ENCODE measurements around the gene IZUMO4.

The IZUMO4 gene

DNA sequence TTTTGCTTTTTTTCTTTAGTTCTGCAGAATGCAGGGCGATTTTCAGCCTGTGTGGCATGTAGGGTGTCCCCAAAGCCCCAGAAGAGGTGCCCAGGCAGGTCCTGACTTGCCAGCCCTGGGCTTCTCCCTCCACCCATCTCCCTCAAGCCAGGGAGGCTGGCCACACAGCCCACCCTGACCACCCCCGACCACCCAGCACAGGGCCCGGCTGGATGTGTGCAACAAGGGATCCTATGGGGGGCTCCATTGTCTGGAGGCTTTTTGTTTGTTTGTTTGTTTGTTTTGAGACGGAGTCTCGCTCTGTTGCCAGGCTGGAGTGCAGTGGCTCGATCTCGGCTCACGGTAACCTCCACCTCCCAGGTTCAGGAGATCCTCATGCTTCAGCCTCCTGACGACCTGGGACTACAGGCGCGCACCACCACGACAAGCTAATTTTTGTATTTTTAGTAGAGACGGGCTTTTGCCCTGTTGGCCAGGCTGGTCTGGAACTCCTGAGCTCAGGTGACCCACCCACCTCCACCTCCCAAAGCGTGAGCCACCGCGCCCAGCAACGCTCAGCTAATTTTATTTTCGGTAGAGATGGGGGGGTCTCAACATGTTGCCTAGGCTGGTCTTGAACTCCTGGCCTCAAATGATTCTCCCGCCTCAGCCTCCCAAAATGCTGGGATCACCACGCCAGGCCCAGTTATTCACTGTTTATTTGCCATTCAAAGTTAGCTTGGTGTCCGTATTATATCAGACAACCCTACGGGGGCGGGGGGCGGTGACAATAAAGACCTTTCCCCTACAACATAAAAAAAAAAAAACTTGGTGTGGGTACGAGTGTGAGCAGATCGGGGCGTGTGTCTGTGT, 37.9 kb upstream of the IZUMO4 start:
- DNase-seq (ENCODE audit: low spot score) = no peak

DNA sequence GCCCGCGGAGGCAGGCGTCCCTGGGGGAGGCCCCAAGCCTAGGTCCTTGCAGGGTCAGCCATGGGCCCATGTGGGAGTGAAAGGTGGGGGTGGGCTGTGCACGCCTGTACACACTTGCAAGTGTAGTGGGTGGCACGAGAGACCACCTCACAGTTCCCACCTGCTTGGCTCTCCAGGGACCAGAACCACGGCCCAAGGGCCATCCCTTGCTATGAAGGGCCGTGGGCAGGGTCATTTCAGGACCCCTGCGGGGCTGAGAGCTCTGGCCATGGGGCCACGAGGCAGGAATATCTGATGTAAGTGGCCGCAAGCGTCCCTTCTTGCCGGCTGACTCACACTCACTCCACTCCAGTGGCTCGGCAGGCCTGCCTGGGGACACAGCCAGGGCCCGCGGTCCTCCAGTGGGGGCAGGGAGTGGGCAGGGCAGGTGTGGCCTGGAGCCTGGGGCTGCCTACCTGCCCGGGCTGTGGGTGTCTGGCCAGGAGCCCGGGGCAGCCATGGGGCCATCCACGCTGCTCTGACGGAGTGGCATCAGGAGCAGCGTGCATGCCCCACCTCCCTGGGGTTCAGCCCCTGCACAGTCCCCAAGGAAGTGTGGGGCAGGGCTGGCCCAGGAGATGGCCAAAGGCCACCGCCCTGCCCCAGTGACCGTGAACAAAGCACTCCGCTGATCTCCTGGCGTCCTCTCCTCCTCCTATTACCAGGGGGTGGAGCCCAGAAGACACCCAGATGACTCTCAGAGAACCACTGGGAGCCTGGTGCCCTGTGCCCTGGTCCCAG, 37.1 kb upstream of the IZUMO4 start:
- DNase-seq (ENCODE audit: low spot score) = no peak

- peak; percentile 54 for DNase-seq (ENCODE audit: low spot score)
Observed at GRCh38 chr19:2060884-2061494, 35.7 kb upstream of the IZUMO4 start.

DNA sequence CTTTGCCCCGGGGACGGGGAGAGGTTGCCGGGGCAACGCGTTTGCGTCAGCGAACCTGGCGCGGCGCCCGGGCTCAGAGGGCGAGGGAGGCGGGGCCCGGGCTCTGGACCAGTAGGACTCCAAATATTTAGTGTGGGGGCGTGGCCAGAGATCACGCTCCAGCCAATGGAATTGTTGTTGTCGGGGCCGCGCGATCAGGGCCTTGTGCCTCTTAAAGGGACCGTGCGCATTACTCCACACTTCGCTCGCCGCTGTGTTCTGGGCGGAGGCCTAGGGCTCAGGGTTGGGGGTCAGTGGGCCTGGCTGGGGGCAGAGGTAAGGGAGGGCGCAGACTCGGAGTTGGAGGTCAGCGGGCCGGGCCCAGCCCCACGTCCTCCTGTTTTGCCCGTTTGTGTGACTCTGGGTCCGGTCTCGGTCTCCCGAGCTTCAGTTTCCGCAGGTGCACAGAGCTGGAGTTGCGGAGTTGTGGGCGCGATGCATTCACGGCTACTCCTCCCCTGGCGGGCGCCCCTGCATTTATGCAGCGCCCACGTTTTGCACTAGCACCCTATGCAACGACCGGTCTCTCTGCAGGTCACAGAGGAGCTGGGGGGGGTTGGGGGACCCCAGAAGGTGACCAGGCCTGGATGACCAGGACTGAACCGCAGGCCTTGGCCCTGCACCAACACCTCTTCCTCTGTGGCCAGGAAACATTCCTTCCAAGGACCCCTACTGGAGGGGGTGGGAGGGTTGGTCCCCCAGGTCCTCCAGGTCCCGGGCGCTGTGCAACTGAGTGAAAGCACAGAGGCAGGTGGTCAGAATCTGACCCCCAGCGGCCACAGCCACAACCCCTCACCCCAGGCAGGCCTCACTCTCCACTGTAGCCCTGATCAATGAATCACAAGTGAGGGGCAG, 35.0 kb upstream of the IZUMO4 start:
- peak; percentile 99 for DNase-seq (ENCODE audit: low spot score)

- DNase-seq (ENCODE audit: low spot score) = no peak
Observed at GRCh38 chr19:2062389-2062729, 34.4 kb upstream of the IZUMO4 start.

- no peak for DNase-seq (ENCODE audit: low spot score)
Observed at GRCh38 chr19:2062770-2063169, 33.9 kb upstream of the IZUMO4 start.

DNA sequence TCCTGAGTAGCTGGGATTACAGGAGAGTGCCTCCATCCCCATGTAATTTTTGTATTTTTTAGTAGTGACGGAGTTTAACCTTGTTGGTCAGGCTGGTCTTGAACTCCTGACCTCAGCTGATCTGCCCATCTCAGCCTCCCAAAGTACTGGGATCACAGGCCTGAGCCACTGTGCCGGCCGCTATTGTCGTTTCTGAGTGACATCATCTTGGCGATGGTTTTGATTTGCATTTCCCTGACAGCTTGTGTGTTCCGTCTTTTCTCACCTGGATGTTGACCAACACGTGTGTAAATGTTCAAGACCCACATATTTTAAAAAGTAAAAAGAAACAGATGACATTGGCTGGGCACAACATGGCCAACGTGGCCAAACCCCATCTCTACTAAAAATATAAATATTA, 32.9 kb upstream of the IZUMO4 start:
- DNase-seq (ENCODE audit: low spot score) = no peak

- DNase-seq (ENCODE audit: low spot score) = no peak
Observed at GRCh38 chr19:2064395-2064787, 32.3 kb upstream of the IZUMO4 start.

DNA sequence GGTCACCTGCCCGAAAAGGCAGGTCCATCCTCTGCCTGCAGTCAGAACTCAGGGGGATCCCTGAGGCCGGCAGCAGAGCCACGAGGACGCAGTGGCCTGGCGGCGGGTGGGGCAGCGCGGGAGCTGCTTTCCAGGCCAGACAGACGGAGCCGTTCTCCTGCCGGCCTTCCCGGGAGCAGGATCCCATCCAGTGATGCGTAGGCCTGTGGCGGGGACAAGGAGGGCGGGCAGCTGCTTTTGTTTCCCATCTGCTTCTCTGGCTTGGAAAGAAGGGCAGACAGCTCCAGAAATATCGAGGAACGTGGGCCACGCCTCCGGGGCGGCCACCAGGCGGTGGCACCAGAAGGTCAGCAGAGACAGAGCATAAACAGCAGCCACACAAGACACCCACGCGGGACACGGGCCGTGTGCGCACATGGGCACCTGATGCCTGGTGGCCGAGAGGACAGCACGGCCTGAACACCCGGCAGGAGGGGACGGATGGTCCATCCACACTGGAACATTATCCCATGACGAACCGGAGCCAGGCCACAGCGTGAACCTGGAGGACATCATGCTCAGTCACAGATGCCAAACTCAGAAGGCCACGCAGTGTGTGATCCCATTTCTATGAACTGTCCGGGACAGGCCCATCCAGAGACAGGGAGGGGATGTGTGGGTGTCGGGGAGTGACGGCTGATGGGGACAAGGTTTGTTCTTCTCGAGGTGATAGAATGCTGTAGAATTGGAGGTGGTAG, 31.8 kb upstream of the IZUMO4 start:
- no peak for DNase-seq (ENCODE audit: low spot score)

DNA sequence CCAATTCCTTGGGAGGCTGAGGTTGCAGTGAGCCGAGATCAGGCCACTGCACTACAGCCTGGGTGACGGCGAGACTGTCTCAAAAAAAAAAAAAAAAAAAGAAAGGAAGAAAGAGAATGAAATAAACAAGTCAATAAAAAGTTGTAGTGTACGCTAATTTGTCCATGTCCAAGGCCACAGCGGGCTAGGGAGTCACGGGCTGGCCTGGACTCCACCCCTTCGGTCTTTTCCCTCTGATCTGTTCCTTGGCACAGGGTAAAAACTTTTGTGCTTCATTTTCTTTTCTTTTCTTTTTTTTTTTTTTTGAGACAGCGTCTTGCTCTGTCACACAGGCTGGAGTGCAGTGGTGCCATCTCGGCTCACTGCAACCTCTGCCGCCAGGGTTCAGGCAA, 26.3 kb upstream of the IZUMO4 start:
- DNase-seq (ENCODE audit: low spot score) = no peak

DNA sequence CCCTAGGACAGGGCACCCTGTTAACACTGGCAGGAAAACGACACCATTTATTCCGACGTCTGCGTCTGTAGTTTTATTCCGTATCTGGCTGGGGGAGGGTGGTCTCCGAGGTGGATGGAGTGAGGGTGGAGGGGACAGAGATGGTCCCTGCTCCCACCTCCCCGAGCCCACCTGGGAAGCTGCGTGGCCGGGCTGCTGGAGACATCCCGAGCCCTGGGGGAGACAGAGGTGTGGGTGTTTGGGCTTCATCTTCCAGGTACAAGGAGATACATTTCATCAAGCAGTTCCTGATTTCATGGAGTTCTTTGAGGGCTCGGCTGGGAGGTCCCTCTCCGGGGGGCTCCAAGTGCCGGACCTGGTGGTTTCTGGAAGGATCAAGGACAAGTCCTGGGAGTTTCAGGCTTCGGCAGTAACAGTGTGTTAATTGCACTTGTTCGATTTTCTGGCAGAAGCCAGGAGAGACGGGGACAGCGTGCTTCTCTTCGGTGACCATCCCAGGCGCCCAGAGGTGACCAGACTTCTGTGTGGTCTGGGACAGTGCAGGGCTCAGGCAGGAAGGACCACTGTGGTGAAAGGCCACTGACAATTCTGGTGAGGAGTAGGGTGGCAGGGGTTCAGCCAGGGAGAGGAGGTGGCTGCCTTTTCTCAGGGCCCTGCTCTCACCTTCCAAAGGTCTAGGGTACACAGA, 25.6 kb upstream of the IZUMO4 start:
- DNase-seq (ENCODE audit: low spot score) = no peak

- DNase-seq (ENCODE audit: low spot score) = no peak
Observed at GRCh38 chr19:2072757-2073551, 23.8 kb upstream of the IZUMO4 start.

GRCh38 chr19:2076526-2076944, 20.2 kb upstream of the IZUMO4 start:
- DNase-seq (ENCODE audit: low spot score) = no peak

- no peak for DNase-seq (ENCODE audit: low spot score)
Observed at GRCh38 chr19:2077398-2077797, 19.3 kb upstream of the IZUMO4 start.

GRCh38 chr19:2077833-2078619, 18.7 kb upstream of the IZUMO4 start:
- DNase-seq (ENCODE audit: low spot score) = no peak

- DNase-seq (ENCODE audit: low spot score) = no peak
Observed at GRCh38 chr19:2079076-2079864, 17.4 kb upstream of the IZUMO4 start.

DNA sequence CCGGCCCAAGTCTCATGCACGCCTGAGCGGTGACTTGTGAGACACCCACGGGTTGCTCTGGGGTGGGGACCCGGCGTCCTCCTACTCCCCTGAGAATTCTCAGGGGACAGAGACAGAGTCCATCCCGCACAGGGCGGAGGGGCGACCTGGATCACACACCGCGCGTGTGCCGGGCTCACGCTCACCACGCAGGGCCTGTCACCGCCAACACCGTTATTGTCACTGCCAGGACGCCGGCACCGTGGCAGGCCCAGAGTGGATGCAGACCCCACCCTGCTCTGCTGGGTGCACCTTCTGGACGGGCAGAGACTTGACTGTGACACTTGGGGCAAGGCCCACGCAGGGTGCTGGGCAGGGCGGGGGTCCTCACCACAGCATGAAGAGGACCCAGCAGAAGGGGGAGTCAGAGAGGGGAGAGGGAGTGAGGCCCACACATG, 16.8 kb upstream of the IZUMO4 start:
- DNase-seq (ENCODE audit: low spot score) = no peak

DNA sequence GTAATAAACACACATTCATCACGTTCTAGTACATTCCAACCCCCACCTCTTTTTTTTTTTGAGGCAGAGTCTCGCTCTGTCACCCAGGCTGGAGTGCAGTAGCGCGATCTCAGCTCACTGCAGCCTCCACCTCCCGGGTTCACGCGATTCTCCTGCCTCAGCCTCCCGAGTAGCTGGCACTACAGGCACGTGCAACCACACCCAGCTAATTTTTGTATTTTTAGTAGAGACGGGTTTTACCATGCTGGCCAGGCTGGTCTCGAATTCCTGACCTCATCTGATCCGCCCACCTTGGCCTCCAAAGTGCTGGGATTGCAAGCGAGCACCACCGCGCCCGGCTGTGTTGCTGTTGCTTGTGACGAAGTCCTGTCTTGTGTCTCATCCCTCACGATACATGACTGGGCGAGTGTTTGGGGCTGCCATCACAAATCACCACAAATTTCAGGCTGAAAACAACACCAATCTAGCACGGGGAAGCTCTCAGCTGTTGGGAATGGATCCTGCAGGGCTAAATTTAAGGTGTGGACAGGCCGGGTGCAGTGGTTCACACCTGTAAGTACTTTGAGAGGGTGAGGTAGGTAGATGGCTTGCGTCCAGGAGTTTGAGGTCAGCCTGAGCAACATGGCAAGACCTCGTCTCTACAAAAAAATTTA, 16.3 kb upstream of the IZUMO4 start:
- no peak for DNase-seq (ENCODE audit: low spot score)
